Sigmoid colon (tissue), 4 donors: ENCODE results near the gene PCNX3.

ENCODE experiments used
- CTCF ChIP-seq, 4 experiments: fragments of 450-650 bp in 3 of 4; fragments of 200-600 bp in 1 of 4; IDR thresholded peaks; one replicate each; pipeline ENCODE4 v1.5.1; 2016 to 2019; ENCODE audit warnings: antibody characterized with exemption in 4 of 4, mild to moderate bottlenecking in 3 of 4, moderate library complexity in 2 of 4
- EP300 ChIP-seq, 4 donors: sonication (generic); formaldehyde crosslinking; IDR thresholded peaks; one replicate each; pipeline ENCODE4 v1.6.1; 2017; ENCODE audit warnings: antibody characterized with exemption in 4 of 4
- POLR2A ChIP-seq, 2 donors: fragments of 450-650 bp; IDR thresholded peaks; one replicate each; pipeline ENCODE4 v1.6.1; 2016; ENCODE audit warnings: antibody characterized with exemption in 2 of 2, mild to moderate bottlenecking in 2 of 2, moderate library complexity in 2 of 2

GRCh38 chr11:65655570-65656332 lies 40.2 kb downstream of the PCNX3 start:
- TF ChIP-seq CTCF (IDR thresholded peaks at IDR 0.05) (no peak), EP300 (IDR thresholded peaks at IDR 0.05) (no peak), POLR2A (IDR thresholded peaks at IDR 0.05) (no peak)
